NOMO-1 (cell line): ENCODE data around the gene GPR183.

ENCODE experiments used
- DNase-seq, 2 experiments: peaks; one replicate each; lab custom pipeline; 2025; ENCODE audit not compliant: unreplicated experiment in 2 of 2; lab: John Stamatoyannopoulos, UW

GPR183 gene

DNA sequence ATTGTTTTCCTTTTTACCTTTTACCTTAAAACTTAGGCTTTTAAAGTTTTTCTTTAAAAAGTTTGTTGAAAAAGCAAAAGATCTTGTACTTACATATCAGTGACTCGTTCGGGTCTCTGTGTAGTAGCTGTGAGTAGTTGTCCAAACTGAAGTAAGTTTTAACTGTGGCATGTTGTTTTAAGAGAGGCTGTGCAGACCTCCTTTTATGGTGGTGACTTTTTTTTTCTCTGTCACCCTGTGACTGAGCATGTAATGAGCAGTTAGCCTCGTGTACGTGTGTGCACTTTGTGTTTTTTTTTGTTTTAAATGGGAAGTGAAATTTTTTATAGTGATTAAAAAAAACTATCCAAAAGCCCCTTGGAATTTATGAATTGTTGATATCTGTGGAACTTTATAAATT is at the start of gene GPR183:
TSS of gene GPR183 (minus strand) at position 153 of the 400 bp plus-strand sequence. CDS start 11,254 bp downstream, outside the sequence.
- DNase-seq: peak; percentile 35 to 67

DNA sequence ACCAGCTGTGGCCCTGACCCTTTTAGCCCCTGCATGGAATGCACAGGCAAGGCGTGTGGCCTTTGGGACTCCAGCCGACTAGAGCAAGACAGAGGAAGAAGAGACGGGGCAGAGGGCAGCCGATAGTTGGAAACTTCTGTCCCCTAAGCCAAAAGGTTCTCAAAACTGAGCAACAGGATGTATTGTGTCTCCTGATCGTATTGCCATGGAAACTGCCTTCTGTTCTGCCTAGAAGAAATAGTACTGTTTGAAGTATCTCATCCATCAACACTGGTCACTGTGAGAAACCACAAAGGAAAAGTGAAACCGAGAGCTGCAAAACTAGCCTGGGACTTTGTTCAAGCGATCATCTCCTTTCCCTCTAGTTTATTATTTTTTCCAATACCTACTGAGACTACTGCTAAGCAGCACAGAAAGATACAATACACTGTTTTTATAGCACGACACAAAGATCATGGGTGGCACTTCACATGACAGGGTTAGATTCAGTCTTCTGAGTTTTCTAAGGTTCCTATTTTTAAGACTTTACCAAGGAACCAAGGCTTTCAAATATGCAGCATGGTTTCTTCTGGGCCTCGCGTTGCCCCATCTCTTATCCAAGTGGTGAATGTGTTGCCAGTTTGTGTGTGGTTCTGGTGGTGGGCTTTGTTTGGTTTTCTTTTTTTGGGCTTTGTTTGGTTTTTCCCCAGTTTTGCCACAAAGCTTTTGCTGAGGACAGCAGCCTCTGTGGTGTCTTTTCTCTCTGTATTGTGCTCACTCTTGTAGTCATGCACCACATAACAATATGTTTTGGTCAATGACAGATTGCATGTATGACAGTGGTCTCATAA is 49.3 kb upstream of the GPR183 start:
- peak; percentile 63 to 95 for DNase-seq

- no peak for DNase-seq
Observed at GRCh38 chr13:99356012-99356261, 48.7 kb upstream of the GPR183 start.

DNA sequence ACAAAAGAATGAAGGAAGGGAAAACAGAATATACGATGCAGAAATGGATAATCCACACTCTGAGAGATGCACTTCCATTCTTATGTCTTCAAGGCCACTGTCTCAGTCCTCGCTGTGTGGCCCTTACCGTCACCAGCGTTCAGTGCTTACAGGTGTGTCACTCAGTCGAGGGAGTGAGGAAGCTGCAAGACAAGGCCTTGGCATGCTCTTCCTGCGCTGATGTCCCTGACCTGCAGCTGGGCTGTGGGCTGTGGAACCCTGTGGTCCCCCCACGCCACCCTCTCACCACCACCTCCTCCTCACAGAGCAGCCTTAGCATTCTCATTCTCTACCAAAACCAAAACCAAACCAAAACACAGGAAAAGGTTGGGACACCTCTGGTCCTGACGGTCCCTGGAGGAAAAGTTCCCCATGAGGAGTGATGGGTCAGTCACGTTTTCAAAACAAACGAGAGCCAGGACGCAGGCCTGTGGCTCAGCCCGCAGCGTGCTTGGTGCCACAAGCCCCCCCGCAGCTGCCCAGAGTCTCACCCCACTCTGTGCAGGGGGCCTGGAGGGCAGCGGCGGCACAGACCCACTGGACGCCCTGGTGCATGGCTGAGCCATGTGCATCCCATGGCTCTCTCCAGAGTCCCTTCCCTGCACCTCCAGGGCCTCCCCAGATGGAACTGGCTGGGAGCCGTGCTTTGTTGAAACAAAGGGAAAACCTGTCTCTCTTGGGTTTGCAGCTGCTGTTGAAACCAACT is 48.2 kb upstream of the GPR183 start:
- no peak for DNase-seq

GRCh38 chr13:99354371-99354951 is 47.3 kb upstream of the GPR183 start:
- peak; percentile 74 to 75 for DNase-seq

GRCh38 chr13:99353836-99354235 is 46.6 kb upstream of the GPR183 start:
- no peak for DNase-seq

DNA sequence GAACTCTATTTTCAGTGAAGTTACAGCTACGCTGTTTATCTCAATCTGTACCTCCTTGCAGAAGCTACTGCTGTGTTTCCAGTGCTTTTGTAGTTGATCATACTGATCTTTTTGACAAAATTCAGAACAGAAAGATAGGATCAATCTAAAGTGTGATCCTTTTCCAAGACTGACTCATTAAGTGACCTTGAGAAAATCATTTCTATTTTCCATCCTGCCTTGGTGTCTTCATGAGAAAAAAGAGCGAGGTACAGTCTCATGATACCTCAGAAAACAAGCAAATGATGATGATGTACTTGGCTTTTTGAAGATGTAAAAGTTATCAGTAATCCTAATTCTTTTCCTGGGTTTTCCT is 46.0 kb upstream of the GPR183 start:
- DNase-seq: no peak

- DNase-seq: no peak
Observed at GRCh38 chr13:99352351-99353245, 45.4 kb upstream of the GPR183 start.

DNA sequence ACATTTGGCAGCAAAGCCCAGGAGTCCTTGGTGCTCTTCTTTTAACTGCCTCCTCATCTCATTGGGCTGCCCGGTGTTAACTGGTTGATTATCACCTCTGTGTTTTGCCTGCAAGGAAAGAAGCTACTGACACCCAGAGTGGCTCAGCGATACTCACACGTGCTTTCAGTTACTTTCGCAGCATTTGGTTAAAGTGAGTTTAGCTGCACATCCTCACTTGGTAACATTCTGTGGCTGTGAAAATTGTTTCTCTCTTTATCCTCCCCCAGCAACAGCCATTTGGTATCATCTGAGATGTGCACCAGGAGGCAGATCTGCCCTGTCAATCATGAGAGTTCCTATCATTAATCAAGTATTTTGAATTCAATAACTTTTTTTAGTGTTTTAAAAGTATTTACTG is 44.6 kb upstream of the GPR183 start:
- DNase-seq: no peak

DNA sequence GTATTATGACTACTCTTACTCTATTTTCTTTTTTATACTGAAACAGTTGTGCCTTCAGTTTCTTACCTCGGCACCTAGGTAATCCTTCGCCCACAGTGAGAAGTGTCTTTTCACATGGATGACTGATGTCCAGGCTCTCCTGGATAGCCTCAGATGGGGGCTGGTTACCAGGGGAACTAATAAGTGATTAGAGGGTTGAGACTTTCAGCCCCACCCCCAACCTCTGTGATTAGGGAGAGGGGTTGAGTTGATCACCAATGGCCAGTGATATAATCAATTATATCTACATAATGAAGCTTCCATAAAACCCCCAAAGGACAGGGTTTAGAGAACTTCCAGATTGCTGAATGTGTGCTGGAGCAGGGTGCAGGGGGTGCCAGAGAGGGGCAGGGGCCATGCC is 43.0 kb upstream of the GPR183 start:
- DNase-seq: no peak

DNA sequence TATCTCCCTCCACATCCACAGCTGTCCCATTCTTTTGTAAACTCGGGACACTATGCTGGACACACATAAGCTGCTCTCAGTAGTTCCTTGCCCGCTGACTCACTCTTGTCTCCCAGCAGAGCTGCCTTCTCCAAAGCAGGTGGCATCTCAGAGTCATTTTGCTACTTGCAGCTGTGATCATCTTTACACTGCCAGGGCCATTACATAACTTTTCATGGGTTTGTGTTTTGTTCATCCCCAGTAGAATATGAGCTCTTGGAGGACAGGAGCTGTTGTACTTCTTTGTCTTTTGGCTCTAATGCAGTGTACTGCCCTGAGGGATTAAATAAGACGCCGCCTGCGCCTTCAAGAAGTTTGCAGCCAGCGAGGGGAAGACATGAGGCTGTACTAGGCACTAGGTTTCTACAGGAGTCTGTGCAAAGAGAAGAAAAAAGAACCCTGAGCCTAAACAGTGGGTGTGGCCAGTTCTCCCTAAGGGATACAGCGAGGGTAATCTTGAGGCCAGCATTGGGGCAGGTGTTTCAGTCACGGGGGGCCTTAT is 40.8 kb upstream of the GPR183 start:
- DNase-seq: no peak

- DNase-seq: no peak
Observed at GRCh38 chr13:99347335-99347878, 40.2 kb upstream of the GPR183 start.

GRCh38 chr13:99346335-99347042 is 39.3 kb upstream of the GPR183 start:
- no peak for DNase-seq

- DNase-seq: no peak
Observed at GRCh38 chr13:99345345-99345744, 38.1 kb upstream of the GPR183 start.

DNA sequence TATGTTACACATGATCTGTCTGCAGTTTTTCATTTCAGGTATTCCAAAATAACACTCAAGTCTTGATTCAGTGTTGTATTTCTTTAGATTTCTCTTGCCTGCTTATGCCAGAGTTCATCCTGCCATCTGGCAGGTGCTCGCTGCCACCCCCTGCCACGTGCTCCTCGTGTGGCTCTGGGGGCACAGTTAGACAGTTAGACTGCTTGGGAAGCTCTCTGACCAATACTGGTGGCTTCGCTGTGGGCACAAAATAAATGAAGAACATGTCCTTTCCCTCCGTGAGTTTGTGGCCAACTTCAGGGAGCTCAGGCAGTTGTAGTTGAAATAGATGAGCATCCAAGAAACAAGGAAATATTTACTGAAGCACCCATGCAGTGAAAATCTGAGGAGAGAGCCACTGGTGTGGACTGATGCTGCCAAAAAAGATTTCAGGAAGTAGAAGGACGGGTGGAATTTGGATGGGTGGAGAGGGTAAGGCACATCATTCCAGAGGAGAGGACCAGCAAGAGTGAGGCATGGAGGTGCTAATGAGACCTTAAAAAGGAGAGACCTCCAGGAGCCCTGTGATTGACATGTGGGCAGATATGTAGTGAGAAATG is 37.5 kb upstream of the GPR183 start:
- DNase-seq: no peak

GRCh38 chr13:99342723-99343315 is 35.6 kb upstream of the GPR183 start:
- DNase-seq: no peak

DNA sequence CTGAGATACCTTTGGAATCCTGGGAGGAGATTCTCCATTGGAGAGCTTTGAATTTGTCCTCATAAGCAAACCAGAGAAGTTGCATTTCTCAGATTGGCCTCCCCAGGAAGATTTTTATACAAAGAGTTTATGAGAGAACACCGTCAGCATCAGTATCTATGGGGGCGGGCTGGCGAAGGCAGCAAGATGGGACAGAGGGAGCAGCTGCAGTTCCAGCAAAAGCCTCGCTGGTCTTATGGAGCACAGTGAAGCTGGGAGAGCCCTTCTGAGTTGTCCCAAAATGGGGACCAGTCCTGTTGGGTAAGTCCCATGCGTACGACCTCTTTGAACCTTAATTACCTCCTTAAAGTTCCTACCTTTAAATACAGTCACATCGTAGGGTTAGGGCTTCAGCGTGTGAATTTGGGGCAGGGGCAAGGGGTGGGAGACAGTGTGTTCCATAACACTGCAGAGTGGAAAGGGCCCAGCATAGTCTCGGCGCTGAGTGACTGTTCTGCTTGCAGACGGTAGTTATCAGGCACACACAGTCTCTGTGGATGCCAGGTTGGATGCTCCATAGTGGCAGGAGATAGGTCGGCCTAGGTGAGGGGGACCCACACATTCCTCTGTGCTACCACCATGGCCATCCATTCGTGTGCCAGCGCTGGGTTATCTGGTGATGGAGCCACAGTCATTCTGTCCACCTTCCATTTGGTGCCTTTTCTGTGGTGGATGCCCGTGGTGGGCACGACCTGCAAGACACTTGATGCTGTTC is 34.9 kb upstream of the GPR183 start:
- no peak for DNase-seq

GRCh38 chr13:99340638-99341037 is 33.4 kb upstream of the GPR183 start:
- DNase-seq: no peak
